Measurements from ENCODE around the gene SPP1.
"Not testable (repeated sequence)": the region's sequence is repeated elsewhere in the genome, so short reads cannot be mapped to it uniquely, and the experiment has no call there.

The SPP1 gene

DNA sequence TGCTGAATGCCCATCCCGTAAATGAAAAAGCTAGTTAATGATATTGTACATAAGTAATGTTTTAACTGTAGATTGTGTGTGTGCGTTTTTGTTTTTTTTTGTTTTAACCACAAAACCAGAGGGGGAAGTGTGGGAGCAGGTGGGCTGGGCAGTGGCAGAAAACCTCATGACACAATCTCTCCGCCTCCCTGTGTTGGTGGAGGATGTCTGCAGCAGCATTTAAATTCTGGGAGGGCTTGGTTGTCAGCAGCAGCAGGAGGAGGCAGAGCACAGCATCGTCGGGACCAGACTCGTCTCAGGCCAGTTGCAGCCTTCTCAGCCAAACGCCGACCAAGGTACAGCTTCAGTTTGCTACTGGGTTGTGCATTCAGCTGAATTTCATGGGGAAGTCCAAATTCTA is at the start of gene SPP1:
SPP1 (plus strand) TSS at position 249 of the 400 bp plus-strand sequence. CDS start 1,182 bp downstream, outside the sequence.
- no peak for DNase-seq (ENCODE audit: low read depth)

DNA sequence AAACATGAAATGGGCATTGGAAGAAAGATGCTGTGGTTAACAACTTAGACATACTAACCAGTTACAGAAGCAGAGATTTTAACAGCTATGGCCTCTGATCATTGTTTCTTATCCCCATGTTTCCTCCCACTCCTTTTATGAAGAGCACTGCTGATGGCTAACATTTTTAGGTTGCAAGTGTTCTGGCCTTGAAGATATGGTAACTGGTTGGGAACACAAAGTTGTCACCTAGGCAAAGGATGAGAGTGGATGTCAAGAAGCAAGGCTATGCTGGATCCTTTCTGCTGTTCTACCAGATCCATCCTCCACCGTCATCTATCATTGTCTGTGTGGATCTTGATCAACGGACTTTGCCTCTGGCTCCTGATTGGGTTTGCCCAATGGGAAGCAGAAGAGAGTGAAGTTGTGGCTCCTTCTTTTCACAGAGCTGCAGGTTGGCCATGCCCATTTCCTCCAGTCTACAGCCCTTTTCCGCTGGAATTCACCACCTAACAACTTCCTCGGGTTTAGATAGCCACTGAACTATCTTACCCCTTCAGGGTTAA is 48.9 kb upstream of the SPP1 start:
- DNase-seq (ENCODE audit: low read depth), result no peak

DNA sequence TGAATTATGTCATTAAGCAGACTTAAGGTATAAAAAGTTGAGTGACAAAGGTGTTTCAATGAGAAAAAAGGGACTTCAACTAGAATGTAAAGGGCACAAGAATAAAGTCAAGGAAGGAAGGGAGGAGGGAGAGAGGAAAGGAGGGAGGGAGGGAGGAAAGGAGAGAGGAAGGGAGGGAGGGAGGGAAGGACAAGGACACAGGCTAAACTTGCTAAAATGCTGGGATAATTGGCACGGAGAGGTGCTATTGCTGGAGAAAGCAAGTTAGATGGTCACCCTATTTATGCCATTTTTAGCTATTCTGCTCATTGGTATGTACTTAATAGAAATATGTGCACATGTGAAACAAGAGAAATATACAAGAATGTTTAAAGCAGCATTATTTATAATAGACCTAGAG is 44.9 kb upstream of the SPP1 start:
- no peak for DNase-seq (ENCODE audit: low read depth)

DNA sequence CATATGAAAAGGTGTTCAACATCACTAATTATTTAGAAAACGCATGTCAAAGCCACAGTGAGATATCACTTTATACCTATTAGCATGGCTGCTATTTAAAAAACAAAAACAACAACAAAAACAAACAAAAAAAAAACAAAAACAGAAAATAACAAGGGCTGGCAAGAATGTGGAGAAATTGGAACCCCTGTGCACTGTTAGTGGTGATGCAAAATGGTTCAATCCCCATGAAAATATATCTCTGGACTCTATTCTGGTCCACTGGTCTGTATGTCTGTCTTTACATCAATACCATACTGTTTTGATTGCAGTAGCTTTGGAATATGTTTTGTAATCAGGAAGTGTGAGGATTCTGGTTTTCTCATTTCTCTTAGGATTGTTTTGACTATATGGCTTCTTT is 43.6 kb upstream of the SPP1 start:
- DNase-seq (ENCODE audit: low read depth), result no peak

DNA sequence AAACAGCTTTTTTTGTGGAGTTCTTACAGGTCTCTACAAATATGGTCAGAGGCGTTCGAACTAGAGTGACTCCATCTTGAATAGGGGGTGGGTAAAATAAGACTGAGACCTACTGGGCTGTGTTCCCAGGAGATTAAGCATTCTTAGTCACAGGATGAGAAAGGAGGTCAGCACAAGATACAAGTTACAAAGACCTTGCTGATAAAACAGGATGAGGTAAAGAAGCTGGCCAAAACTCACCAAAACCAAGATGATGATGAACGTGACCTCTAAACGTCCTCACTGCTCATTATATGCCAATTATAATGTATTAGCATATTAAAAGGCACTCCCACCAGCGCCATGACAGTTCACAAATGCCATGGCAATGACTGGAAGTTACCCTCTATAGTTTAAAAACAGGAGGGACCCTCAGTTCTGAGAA is 42.8 kb upstream of the SPP1 start:
- no peak for DNase-seq (ENCODE audit: low read depth)

DNA sequence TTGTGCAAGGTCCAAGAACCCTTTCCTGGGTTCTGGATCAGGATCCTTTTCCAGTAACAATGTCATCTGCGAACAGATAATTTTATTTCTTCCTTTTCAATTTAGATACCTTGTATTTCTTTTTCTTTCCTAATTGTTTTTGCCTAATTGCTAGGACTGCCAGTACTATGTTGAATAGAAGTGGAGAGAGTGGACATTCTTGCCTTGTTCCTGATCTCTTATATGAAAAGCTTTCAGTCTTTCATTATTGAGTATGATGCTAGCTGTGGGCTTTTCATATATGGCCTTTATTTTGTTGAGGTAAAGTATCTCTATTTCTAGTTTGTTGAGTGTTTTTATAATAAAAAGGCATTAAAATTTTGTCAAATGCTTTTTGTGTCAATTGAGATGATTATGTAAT is 42.2 kb upstream of the SPP1 start:
- DNase-seq (ENCODE audit: low read depth), result no peak

DNA sequence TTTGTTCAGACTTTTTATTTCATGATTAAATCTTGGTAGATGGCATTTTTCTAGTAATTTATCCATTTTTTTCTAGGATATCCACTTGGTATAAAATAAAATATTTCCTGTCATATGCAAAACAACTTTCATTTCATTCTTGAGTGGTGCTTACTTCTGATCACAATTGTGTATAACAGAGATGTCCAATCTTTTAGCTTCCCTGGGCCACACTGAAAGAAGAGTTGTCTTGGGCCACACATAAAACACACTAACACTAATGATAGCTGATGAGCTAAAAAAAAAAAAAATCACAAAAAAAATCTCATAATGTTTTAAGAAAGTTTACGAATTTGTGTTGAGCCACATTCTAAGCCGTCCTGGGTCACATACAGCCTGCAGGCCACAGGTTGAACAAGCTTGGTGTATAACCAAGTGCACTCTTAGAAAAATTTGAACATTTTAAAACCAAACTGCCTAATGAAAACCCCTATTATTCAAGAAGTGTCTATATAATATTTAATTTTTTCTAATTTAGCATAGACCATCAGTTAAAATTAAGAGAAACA is 41.3 kb upstream of the SPP1 start:
- DNase-seq (ENCODE audit: low read depth), result no peak

DNA sequence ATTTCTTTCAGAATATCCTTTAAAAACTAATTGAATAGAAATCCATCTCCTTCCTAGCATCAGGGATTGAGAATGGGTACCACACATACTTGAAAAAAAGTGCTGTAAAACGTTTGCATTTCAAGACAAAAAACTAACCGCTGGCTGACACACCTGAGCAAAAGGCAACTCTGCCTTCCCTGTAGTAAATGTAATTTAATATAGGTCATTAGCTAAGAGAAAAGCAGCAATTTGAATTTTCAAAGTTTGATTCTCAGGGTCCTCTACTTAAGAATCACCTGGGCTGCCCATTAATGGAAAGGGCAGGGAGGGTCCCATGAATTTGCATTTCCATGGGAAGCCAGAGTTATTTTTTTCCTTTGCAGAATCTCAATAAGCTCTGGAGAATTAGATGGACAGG is 40.5 kb upstream of the SPP1 start:
- DNase-seq (ENCODE audit: low read depth), result no peak

DNA sequence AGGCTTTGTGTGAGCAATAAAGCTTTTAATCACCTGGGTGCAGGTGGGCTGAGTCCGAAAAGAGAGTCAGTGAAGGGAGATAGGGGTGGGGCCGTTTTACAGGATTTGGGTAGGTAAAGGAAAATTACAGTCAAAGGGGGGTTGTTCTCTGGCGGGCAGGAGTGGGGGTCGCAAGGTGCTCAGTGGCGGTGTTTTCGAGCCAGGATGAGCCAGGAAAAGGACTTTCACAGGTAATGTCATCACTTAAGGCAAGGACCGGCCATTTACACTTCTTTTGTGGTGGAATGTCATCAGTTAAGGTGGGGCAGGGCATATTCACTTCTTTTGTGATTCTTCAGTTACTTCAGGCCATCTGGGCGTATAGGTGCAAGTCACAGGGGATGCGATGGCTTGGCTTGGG is 39.6 kb upstream of the SPP1 start:
- not testable (repeated sequence) for DNase-seq (ENCODE audit: low read depth)

DNA sequence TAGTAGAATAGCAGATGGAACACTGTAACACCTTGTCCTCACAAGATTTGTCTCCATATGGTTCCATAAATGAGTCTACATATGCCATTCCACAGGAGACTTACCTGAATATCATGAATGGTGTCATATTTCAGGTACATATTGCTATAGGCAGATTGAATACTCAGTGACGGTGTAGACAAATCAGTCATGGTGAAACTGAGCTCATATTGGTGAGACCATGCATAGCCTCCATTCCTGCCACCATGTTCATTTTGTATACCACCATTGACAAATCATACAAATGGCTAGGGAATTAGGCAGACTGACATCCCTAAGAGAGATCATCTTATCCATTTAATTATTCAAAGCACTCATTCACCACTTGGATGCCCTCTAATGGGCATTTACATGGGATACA is 38.0 kb upstream of the SPP1 start:
- no peak for DNase-seq (ENCODE audit: low read depth)

DNA sequence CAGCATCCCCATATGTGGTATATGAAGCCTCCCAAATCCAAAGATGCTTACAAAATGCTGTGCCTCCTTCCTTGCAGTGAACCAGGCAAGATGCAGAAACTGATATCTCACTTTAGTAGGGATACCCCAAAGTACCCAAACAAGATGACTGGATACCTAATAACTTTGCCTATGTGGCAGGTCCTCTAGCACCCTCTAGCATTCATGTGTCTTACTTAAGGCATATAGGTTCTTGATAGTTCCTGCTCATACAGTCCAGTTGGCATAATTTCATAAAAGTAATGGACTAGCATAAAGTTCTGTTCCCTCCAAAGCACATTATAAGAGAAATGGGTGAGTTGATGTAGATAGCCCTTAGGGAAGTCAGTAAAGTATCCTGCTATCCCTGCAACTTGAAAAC is 36.8 kb upstream of the SPP1 start:
- DNase-seq (ENCODE audit: low read depth), result no peak

DNA sequence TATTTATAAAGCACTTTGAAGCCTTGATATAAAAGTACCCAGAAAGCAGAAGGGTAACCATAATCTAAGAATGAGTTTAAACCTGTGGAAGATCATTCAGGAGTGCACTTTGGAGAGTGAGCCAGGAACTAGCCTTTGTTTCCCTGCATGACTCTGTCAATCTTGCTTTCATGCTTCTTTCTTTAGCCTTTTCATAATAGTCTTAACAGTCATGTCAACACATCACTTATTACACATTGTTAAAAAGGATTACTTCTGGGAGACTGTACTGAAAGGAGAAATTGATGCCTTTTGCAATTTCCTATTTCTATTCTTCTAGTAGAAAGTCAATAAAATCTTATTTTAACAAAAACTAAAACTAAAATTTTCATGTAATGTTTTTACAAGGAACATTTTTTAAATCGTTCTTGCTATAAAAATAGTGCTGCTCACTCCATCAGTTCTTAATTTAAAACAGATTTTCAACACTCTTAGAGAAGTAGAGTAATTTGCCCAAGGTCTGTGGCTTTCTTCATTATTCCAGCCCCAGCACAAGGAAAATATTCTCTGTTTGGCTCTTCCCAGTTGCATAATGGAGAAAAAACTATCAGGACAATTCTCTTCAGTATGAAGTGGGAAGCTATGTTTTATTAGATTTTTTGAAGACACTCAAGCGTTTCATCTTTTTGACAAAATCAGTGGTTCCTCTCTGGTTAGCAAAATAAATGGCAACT is 35.4 kb upstream of the SPP1 start:
- DNase-seq (ENCODE audit: low read depth), result no peak

DNA sequence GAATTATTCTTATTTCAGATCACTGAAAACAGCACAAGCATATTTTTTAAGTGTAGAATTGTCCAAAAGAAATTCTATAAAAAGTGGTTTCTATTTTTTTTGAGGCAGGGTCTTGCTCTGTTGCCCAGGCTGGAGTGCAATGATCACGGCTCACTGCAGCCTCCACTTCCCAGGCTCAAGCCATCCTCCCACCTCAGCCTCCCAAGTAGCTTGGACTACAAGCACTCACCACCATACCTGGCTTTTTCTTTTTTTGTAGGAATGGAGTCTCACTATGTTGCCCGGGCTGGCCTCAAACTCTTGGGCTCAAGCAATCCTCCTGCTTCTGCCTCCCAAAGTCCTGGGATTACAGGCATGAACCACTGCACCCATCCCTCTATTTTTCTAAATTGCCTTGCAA is 34.7 kb upstream of the SPP1 start:
- DNase-seq (ENCODE audit: low read depth), result not testable (repeated sequence)

DNA sequence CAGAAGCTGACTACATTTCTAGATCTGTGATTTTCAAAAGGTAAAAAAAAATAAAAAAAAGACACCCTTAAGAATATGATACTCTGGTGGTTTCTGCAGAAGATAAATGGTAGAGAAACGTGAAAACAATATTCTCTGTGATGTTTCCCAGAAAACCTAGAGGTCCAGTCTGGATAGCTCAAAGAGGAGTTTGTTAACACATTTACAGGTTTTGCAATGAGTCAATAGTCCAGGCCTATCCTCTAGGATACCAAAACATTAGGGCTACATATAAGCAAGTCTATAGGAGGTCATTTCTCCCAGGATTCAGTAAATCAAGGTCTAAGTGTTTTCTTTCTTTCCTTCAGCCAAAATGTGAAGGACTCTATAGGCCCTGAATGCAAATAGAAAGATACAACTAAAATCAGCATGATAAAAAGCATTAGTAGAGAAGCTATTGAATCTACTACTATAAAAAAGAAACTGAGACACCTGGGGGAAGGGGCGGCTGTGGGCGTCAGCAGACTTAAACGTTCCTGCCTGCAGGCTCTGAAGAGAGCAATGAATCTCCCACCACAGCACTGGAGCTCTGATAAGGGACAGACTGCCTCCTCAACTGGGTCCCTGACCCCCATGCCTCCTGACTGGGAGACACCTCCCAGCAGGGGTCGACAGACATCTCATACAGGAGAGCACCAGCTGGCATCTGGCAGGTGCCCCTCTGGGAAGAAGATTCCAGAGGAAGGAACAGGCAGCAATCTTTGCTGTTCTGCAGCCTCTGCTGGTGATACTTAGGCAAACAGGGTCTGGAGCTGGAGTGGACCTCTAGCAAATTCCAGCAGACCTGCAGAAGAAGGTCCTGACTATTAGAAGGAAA is 33.7 kb upstream of the SPP1 start:
- no peak for DNase-seq (ENCODE audit: low read depth)

DNA sequence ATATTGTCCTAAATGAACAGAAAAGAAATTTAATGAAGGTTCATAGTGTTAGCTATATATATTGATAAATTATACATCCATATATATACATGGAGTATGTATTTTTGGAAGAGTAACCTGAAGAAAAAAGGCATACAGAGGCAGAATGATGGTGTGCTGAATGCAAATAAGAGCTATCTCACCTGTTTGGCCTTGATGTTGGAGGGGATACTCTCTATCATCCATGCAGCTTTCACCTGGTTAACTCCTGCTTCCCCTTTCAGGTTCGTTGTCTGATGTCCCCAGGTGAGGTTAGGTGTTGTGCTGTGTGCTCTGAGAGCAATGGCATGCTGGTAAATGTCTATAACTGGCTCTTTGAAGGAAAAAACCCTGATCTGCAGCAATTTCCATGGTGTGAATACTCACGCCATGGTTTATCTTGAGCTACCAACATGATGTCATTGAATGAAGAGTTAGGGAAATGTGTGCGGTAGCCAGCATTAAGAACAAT is 31.8 kb upstream of the SPP1 start:
- DNase-seq (ENCODE audit: low read depth), result no peak

DNA sequence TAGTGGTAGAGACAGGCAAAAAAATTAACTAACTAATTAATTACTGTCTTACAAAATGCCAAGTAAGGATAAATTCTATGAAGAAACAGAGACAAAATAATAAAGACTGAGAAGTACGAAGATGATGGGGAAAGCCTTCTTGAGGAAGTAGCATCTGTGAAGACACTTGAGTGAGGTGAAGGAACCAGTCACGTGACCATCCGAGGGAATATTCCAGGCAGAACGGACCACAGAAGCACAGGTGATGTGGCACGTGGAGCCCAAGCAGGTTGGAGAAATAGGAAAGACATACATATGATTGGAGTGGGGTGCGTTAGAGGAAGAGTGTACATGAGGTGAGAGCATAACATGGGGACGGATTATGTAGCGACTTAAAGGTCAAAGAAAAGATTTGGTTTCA is 30.5 kb upstream of the SPP1 start:
- DNase-seq (ENCODE audit: low read depth), result no peak

DNA sequence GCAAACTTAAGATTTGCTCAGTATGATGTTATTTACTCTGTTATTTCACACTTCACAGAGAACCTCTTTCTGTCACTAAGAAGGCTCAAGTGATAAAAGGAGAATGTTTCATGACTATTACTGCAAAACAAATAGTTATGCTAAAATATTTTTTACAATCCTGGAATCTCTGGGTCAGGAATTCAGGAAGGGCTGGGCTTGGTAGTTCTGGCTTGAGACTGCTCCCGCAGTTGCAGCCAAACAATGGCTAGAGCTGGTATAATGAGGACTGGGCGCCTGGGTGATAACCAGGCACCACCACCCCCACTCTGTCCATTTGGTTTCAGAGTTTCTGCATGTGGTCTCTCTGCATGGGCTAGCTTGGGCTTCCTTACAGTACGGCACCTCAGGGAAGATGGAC is 28.7 kb upstream of the SPP1 start:
- DNase-seq (ENCODE audit: low read depth), result no peak

DNA sequence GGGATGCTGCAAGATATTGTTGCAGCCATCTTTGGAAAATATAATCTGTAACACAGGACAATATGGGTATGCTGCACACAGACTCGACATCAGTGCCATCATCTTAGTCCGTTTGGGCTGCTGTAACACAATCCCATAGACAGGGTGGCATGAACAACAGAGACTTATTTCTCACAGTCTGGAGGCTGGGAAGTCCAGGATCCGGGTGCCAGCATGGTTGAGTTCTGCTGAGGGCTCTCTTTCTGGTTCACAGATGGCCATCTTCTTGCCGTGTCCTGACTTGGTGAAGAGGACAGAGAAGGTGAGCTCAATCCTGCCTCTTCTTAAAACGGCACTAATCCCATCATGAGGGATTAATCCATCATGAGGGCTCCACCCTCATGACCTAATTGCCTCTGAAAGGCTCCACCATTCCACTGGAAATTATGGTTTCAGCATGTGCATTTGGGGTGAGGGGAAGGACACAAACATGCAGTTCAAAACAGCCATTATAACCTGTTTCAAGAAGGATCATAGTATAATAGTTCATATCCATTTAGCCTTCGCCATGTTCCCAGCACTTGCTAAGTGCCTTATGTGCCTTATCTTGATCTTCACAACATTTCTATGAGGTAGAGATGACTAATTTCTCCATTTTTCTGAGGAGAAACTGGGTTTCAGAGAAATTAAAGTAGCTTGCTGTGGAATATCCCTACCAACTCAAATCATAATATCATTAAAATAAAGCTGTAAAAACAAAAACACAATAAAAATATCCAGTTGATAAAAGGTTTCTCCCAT is 27.9 kb upstream of the SPP1 start:
- DNase-seq (ENCODE audit: low read depth), result no peak

DNA sequence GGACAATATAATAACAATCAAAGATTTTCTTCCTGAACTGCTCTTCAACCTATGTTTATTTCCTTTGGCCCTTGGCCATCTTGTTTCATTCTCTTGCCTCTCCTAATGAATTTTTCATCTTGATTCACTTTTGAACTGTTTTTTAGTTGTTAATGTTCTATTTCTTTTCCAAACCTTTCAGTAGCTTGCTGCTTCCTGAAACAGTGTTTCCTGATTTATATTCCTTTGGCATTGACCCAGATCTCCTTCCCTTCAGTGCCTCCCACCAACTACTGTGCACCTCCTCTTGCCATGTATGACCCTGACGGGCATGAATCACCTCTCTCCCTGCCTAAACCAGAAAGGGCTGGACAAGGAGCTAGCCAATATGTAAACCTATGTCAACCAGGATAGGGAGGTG is 25.6 kb upstream of the SPP1 start:
- DNase-seq (ENCODE audit: low read depth), result no peak

DNA sequence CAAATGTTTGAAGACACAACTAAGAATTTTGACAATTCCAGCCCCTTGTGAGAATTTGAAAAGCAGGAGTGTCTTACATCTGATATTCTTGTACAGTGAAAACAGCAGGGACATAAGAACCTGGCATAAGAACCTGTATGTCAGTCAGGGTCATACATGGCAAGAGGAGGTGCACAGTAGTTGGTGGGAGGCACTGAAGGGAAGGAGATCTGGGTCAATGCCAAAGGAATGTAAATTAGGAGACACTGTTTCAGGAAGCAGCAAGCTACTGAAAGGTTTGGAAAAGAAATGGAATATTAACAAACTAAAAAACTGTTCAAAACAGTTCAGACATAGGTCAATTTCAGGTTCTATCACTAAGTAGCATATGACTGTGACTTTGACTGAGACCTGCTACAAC is 25.0 kb upstream of the SPP1 start:
- DNase-seq (ENCODE audit: low read depth), result no peak

DNA sequence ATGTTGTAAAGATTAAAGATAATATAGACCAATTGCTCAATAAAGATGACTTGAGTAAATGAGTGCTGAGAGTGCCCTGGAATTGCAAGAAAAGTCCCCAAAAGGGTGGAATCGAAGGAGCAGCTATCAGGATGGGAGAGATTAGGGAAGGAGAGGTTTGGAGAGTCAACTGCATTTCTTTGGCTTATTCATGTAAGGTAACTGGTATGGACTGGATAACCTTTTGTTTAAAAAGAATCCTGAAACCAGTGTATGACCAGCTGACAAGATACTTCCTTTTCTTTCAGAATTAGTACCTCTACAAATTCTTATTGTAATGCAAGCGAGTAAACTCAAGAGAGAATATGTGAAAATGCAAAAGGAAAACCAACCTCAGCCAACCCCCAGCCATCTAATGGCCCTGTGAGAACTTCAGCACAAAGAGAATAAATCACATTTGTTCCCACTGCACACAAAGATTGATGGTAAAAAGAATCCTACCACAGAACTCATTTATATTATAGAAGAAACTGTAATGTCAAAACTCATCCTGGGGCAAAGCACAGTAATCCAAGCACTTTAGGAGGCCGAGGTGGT is 24.5 kb upstream of the SPP1 start:
- DNase-seq (ENCODE audit: low read depth), result no peak

DNA sequence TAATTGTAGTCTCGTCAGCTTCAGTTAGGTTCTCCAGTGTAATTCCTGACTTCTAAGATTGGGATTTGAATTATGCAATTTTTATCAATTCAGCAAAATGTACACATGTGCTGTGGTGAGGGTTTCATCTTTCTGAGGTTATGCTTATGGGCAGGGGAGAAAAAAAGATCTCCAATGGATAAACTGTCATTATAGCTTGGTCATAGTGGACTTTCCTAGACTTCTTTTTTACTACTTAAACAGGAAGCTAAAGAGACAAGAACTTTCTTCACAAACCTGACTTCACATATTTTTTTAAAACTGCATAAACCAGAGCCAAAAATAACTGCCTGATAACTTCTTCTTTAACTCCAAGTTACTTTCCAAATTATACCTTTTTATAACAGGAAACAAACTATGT is 21.7 kb upstream of the SPP1 start:
- no peak for DNase-seq (ENCODE audit: low read depth)

Measured in fibroblast of the conjunctiva (primary cell).